Kidney epithelial cell (primary cell): ENCODE results near the gene GPR137. TPM values are rescaled to one million over a fixed set of nuclear protein-coding genes. Genes with fewer than 3 reads are reported as not detected.

Source experiments
- DNase-seq: peaks from one replicate; pipeline ENCODE4 v3.0.0-alpha.2; 2010; ENCODE audit warnings: low read depth
- H3K27me3 ChIP-seq: 2 replicates; pipeline ENCODE4 v1.6.0; 2011; ENCODE audit warnings: low read length; ENCODE audit not compliant: control insufficient read depth, insufficient read depth
- H3K36me3 ChIP-seq: 2 replicates; pipeline ENCODE4 v1.5.1; 2011; ENCODE audit warnings: low read length; ENCODE audit not compliant: control insufficient read depth, insufficient read depth
- H3K4me3 ChIP-seq: 2 replicates; pipeline ENCODE4 v1.5.1; 2011; ENCODE audit warnings: low read depth, mild to moderate bottlenecking, control low read depth, low read length
- total RNA-seq: library from RNA; depleted of rRNA; stranded (reverse); fragments of >200 nt; gene quantifications from 2 replicates; pipeline ENCODE4 v1.2.3, GENCODE V29; 2015
- TF ChIP-seq, protein P1 (sequence below): IDR thresholded peaks from 2 replicates; pipeline ENCODE4 v1.5.1; 2011; ENCODE audit warnings: mild to moderate bottlenecking, moderate library complexity, low read length, control low read depth, inconsistent platforms; ENCODE audit not compliant: insufficient read depth, poor library complexity, severe bottlenecking

The GPR137 gene
- total RNA-seq, 1 donor from 2014 or later = 21.9 TPM

DNA sequence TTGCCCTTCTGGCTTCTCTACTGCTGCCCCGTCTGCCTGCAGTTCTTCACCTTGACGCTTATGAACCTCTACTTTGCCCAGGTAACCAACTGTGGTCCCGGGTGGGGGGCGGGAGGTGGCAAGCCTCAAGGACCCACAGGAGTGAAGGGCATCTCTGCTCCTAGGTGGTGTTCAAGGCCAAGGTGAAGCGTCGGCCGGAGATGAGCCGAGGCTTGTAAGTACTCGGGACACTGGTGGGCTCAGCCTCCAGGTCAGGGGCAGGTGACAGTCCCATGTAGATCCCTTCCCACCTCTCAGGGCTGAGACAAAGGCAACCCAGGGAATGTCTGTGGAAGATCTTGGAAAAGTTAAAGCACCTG lies 1.1 kb downstream of the GPR137 start:
- DNase-seq = no peak
- H3K36me3 ChIP-seq = peaks cover 2% of the 10 kb centered on the region
- peaks cover 17% of the 10 kb centered on the region for H3K27me3 ChIP-seq
- H3K4me3 ChIP-seq = no peak overlapping the region
- TF ChIP-seq, protein P1, sequence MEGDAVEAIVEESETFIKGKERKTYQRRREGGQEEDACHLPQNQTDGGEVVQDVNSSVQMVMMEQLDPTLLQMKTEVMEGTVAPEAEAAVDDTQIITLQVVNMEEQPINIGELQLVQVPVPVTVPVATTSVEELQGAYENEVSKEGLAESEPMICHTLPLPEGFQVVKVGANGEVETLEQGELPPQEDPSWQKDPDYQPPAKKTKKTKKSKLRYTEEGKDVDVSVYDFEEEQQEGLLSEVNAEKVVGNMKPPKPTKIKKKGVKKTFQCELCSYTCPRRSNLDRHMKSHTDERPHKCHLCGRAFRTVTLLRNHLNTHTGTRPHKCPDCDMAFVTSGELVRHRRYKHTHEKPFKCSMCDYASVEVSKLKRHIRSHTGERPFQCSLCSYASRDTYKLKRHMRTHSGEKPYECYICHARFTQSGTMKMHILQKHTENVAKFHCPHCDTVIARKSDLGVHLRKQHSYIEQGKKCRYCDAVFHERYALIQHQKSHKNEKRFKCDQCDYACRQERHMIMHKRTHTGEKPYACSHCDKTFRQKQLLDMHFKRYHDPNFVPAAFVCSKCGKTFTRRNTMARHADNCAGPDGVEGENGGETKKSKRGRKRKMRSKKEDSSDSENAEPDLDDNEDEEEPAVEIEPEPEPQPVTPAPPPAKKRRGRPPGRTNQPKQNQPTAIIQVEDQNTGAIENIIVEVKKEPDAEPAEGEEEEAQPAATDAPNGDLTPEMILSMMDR = no peak

DNA sequence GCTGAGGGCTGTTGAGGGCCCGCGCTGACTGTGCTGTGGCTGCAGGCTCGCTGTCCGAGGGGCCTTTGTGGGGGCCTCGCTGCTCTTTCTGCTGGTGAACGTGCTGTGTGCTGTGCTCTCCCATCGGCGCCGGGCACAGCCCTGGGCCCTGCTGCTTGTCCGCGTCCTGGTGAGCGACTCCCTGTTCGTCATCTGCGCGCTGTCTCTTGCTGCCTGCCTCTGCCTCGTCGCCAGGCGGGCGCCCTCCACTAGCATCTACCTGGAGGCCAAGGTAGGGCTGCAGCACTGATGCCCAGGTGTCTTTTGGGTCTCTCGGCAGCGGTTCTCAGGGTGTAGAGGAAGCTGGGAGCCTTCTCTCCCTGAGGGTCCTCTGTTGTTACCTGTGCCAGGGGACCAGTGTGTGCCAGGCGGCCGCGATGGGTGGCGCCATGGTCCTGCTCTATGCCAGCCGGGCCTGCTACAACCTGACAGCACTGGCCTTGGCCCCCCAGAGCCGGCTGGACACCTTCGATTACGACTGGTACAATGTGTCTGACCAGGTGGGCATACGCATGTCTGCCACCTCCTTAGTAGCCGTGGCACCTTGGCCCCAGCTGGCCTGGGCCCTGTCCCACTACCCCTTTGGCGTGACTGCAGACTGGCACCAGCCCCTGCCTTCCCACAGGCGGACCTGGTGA lies 2.2 kb downstream of the GPR137 start:
- no peak for DNase-seq

DNA sequence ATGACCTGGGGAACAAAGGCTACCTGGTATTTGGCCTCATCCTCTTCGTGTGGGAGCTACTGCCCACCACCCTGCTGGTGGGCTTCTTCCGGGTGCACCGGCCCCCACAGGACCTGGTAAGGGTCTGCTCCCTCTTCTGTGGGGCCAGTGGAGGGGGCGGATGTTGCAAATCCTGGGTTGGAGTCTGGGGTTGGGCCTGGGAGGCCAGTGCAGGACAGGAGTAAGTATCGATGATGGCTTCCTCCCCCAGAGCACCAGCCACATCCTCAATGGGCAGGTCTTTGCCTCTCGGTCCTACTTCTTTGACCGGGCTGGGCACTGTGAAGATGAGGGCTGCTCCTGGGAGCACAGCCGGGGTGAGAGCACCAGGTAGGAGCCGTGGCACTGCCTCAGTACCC lies 2.7 kb downstream of the GPR137 start:
- TF ChIP-seq, protein P1 = no peak
- DNase-seq = no peak
- Histone ChIP-seq H3K4me3 (no peak overlapping the region), H3K27me3 (peaks cover 33% of the 10 kb centered on the region), H3K36me3 (peaks cover 1% of the 10 kb centered on the region)

More for the DNA sequence above, 2.2 kb downstream of the GPR137 start:
- peaks cover 27% of the 10 kb centered on the region for H3K27me3 ChIP-seq
- peaks cover 1% of the 10 kb centered on the region for H3K36me3 ChIP-seq
- H3K4me3 ChIP-seq = no peak overlapping the region
- TF ChIP-seq, protein P1 = no peak

DNA sequence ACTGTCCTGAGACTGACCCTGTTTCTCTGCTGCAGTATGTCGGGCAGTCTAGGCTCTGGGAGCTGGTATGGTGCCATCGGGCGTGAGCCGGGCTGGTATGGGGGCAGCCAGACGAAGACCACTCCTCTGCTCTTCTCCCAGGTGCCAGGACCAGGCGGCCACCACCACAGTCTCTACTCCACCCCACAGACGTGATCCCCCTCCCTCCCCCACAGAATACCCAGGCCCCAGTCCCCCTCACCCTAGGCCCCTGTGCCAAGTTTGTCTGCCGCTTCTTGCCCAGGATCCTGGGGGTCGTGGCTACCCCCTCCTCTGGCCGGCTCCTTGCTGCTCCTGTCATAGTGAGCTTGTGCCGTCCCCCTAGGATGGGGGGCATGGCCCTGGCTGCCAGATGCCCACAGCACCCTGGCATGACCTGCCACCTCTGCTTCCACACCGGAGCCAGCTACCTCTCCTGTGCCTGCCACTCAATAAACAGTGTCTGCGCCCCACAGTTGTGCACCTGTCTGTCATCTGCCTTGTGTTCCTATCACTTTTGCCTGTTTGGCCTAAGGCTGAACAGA lies 3.4 kb downstream of the GPR137 start:
- H3K4me3 ChIP-seq = no peak overlapping the region
- no peak for DNase-seq
- TF ChIP-seq, protein P1 = no peak
- peaks cover 38% of the 10 kb centered on the region for H3K27me3 ChIP-seq
- H3K36me3 ChIP-seq = peaks cover 1% of the 10 kb centered on the region

DNA sequence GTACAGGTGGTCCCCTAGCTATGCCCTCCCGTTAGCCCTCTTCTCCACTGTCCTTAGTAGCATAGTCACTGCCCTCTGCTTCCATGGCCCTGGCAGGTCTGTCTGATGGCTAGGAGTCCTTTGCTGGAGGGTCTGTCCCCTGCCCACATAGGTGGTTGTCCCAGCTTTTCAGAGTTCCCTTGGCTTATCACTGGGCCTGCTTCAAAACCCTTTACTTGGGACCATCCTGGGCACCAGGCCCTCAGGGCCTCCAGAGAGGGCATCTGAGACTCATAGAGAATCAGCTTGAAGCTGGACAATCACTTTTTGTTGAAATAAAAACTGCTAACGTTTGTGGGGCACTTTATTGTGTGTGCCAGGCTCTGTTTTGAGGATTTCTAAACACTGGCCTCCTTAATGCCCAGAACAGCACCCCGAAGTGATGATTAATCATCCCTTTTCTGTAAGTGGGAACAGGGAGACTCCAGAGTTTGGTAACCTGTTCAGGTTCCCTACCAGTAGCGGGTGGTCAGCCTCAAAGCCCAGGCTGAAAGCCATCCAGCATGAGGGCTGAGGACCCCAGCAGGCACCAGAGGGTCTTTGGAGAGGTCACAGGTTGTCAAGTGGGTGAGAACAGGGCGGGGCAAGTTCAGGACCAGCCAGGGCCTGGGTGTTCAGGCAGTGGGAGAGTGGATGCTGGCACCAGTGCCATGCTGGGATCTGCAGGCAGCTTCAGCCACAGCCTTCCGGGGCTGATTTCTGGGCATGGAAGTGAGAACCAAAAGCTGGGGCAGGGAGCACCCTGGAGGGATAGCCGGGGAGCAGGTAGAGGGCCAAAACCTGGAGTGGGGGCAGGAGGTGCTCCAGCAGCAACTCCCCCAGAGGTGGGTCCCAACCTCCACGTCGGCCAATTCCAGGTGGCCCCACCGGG lies 5.0 kb downstream of the GPR137 start:
- H3K36me3 ChIP-seq = peaks cover 1% of the 10 kb centered on the region
- H3K4me3 ChIP-seq = no peak overlapping the region
- TF ChIP-seq, protein P1 = no peak
- no peak for DNase-seq
- H3K27me3 ChIP-seq = peaks cover 50% of the 10 kb centered on the region
